HG03520 (cell line): Measurements from ENCODE around the gene TRIM29.

ENCODE experiments used
- ATAC-seq: cut with Tn5 transposase; IDR thresholded peaks from one replicate; pipeline ENCODE4 v1.9.1; 2021; ENCODE audit warnings: mild to moderate bottlenecking, moderate library complexity; ENCODE audit not compliant: unreplicated experiment

TRIM29 gene

DNA sequence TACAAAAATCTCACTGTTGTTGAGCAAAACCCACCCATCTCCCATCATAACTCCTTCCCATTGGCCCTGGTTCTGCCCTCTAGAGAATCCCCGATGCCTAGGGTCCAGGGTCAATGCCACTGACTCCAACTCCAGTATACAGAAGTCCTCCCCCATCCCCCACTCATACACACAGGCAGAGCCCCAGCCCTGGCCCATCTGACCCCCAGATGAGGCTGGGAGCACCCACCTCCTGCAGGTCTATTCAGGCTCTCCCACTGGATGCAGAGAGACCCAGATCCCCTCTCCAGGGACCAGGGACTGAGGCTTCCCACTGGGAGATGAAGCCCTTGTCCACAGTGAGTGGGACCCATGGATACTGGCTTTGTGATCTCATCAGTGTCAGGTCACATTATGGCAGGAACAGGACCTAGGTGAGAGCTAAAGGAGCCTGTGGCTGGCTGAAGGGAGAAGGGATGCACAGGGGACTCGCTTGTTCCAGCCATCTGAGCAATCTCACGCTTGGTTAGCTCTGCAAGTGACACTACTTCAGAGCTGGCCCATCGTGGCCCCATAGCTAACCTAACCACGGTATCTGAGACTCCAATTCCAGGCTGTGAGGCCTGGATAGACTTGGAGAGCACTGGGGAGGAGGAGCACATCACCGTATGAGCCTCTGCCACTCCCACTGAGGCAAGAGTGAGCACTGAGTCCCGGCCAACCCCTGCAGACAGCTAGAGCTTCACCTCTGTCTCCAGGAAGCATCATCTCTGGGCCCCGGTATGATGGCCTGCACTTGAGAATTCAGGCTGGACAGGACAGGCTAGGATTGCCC is 35.7 kb downstream of the TRIM29 start:
- no peak for ATAC-seq

DNA sequence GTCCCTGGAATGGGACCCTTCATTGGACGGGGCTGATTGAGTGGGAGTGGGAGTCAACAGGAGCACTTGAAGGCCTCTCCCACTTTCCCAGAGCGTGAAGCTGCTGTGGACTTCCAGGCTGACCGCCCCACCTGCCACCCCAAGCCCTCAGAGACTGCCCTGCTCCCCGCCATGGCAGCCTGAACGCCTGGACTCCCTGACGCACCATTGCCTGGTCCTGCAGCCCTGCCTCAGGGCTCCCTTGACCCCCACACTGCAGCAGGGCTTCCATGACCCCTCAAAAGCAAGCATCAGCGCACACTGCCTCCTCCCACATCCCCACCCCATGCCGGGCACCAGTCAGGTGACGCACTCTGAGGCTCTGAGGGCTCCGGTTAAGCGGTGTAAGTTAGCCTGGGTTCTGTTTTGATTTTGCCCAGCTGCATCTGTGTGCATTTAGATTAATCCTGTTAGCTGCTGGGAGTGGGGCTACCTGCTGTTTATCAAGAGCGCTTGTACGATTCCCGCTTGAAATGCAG is 39.4 kb downstream of the TRIM29 start:
- no peak for ATAC-seq

DNA sequence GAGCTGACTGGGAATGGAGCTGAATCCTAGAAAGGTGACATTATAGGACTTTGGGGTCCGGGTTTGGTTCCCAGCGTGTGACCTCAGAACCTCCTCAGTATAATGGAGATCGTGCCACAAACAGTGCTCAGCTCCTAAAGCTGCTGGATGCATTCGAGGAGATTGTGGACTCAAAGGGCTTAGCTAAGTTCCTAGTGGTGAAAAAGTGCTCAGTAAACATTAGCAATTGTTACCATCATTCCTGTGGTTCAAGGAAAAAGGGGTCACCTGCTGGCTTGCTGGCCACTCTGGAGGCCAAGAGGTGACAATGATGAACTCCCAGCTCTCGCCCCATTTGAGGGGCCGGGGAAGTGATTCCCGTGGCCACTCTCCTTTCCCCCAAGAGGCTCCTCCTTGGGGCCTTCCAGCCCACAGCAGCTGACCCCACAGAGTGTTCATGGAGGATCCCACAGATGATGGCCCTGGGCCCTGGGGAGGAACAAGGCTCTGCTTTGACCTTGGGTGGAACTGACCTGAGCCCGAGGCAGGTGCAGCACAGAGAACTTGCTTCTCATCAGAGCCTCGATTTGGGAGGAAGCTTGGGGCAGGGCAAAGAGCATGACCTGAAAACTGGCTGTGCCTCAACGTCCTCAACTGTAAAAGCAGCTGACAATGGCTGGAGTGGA is 40.1 kb downstream of the TRIM29 start:
- no peak for ATAC-seq

DNA sequence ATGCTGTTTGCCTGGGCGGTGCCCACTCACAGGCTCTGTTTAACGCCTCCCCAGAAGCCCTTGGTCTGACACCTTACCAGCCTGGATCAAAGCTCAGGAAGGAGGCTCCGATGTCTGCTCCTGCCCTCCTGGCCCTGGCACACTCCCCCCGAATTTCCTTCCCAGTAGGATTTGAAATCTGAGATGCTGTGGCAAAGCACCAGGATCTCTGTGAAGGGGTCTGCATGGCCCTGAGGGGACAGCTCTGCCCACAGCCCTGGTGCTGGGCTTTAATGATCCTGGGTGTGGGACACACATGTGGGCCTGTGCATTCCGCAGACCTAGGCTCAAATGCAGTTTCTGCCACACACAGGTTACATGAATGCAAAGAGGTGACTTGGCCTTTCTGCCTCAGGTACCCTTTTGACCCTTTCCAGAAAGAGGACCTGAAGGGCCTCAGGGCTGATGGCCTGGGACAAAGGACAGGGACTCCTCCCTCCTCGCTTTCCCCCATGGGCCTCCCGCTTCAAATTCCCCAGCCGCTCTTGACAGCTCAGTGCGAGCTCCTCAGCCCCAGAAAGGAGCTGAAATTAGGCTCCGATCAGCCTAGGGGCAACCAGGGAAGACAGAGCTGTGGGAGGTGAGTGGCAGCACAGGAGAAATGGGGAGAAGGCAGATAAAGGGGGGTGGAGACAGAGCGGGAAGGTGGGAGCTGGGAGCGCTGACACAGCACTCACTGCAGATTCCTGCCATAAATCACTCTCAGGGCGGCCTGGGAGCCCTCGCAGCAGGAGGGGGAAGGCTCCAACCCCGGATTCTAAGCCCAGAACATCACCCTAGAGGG is 41.3 kb downstream of the TRIM29 start:
- ATAC-seq = no peak

DNA sequence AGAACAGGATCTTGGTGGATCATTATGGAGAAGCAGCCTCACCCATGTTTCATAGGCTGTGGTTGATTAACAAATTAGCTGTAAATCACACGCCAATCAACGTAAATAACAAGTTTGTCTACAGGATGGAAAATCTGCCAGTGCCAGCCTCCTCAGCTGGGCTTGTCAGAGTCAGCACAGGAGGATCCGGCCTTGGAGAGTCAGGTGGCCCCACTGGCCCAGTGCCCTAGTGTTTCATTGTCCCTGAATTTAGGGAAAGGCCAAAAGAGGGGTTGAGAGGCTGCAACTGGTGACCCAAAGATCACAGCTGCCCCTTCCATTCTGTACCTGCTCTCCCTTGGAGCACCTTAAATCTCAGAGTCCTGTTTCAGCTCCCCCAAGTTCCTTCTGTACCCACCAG is 42.4 kb downstream of the TRIM29 start:
- ATAC-seq = no peak

DNA sequence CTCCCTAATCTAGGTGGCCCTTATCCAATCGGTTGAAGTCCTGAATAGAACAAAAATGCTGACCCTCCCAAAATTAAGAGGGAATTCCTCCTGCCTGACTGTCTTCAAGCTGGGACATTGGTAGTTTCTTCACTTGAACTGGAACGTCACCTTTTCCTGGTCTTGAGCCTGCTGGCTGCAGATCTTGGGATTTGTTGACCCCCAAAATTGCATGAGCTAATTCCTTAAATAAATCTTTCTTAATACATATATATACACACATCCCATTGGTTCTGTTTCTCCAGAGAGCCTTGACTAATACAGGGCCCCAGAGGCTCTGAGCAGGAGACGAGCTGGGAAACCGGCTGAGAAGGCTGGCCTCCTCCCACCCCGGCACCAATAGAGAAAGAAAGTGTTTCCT is 46.2 kb downstream of the TRIM29 start:
- ATAC-seq = no peak

DNA sequence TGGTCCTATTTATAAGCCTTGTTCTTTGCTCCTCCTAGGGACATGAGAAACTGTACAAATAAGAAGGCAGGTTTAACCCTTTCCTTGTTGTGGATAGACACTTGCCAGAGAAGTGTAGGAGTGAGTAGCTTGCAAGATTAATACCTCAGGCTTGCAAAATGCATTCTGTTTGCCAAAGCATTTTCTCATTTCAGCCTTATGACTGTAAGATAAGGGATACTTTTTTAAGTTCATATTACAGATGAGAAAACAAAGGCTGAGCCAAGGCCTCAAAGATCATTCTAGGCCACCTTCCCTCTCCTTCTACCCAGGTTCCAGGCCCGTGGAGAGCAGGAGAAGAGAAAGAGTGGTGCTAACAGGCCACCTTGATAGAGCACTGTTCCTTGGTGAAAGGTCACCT is 46.8 kb downstream of the TRIM29 start:
- ATAC-seq = no peak

DNA sequence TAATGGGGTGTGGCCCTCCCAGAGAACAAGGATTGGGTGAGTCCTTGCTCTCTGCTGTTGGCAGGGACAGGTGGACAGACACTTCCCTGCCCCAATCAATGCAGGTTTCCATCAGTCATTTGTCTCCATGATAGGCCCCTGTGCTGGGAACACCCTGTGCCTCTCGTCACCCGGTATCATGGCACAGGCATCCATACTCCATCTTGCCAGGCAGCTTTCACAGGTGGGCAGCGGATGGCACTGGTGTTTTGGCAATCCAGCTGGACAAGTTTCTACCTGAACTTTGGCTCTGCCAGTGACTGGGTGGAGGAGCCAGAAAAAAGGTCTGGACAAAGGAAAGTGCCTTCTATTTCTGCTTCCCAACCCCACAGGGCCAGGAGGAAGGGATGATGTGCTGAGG is 47.5 kb downstream of the TRIM29 start:
- ATAC-seq = no peak

DNA sequence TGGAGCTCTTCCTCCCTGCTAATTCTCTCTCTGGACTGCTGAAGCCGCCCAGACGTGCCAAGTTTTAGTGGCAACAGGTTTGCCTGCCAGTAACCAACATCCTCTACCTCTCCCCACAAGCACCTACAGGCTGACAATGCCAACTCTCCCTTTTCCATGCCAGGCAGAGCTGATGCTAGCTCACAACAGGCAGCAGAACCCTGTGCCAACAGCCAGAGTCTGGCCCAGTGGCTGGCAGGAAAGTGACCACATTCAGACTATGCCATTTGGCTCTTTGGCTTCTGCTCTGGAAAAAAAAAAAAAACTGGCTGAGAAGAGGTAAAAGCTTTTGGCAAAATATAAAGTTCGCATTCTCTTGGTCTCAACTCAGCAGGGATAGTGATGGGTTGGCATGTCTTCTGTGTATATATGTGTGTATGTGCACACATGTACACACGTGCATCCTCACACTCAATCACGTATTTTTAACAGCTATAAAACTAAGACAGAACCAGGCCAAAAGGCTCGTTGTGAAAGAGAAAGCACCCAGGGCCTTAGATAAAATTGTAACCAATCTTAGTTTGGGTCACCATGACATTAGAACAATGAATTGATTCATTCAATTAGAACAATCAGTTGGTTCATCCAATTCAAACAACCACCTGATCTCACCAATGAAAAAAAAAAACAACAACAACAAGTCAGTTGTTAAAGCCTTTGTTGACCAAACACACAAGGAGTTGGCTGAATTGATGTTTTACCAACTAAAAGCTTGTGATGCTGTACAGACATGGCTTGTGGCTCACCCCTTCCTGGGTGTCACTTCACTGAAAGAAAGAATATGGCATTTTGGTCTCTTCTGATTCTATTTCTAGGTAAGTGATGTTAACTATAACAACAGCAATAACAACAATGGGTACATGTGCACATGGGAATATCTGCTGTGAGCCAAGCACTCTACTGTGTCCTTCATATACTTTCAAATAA is 48.6 kb downstream of the TRIM29 start:
- ATAC-seq = no peak

DNA sequence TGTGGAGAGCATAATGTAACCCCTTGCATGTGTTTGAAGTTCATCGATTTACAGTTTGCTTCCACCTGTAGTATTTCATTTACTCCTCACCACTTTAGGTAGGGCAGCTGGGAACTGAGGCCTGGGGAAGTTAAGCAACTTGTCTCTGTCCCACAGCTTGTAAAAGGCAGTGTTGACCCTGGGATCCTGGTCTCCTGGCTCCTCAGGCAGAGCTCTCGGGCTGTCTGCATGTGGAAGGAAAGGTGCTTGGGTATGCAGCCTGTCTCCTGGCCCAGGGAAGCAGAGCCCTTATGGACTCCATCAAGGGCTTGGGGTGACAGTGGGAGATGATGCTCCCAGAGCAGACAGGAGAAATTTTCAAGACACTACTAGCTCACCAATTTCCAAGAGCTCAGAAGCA is 49.9 kb downstream of the TRIM29 start:
- ATAC-seq = no peak

DNA sequence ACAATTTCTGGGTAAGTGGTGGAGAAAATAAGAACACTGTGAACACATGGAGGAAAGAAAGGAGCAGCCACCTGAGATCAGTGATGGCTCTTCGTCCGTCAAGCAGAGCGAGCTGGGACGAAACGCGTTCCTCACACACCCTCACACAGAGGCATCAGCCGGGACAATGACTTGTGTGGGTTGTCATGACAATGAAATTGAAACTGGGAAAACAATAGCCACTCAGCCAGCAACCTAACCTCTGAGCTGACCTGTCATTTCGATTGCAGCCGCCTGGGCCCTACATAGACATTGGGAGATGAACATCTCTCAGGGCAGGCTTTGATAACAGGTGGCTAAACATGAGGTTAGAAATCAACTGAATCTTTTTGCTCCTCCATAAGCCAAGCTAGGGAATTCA is 51.3 kb downstream of the TRIM29 start:
- no peak for ATAC-seq

DNA sequence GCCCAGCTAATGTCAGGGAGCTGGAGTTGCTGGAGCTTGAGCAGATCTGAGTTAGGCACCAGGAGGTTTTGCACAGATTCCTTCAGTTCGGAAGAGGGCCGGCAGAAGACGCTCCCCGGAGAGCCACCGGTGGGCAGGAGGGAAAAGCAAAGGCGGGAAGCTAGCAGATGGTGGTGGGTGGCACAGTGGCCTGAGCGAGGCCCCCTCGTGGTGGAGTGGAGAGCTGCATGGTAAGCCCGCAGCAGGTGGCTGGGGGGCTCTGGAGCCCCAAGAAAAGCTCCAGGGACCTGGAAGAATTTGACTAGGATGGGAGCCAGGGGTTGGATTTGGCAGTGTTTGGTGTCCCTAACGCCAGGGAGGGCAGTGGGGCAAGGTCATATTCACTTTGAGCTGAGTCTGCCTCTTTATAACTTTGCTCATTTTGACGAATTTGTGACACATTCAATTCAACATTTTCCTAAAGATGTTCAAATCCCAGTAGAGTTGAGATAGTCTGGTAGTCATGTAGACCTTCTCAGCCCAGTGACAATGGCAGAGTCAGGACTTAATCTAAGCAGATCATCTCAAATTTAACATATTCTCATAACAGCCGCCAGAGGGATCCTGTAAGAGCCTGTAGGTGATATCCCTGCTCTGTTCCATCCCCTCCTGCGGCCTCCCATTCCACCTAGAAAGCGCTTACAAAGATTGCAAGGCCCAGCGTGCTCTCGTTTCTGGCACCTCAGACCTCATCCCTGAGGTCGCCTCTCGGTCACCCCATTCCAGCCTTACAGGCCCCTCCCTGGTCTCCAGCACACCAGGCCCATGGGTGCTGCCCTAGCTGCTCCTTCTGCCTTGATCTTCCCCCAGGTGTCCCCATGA is 57.9 kb downstream of the TRIM29 start:
- ATAC-seq = no peak

DNA sequence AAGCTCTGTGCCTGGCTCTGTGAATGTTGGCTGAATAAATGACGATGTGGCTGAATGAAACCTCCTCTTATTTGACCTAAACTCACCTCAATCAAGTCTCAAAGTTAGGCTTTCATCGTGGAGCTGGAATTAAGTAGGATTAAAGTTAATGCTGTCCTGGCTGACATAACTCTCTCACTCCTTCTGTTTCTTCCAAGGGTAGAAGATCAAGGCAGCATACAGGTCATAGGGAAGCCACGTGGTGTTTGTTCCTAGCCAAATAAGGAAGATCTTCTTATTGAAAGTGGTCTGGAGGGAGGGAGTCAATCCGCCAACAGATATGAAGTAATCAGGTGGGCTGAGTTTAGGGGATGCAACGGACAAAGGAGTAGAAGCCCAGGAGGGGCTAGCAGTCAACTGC is 59.5 kb downstream of the TRIM29 start:
- no peak for ATAC-seq

DNA sequence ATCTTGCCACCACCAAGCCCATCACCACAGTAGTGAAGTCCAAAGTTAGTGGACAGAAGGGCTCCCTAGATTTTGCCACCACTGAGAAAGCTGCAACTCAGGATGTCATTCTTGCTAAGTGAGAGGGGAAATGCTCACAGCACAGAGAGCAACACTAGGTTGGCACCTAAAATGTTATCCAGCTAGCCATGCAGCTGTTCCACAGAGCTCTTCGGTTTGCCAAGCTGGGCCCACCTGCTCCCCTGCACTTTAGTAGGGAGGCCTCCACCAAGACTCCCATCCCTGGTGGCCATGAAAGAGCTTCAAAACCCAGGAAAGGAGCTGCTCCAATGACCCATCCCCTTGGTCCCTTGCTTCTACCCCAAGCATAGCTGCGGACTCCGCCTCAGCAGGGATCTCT is 63.8 kb downstream of the TRIM29 start:
- ATAC-seq = no peak

DNA sequence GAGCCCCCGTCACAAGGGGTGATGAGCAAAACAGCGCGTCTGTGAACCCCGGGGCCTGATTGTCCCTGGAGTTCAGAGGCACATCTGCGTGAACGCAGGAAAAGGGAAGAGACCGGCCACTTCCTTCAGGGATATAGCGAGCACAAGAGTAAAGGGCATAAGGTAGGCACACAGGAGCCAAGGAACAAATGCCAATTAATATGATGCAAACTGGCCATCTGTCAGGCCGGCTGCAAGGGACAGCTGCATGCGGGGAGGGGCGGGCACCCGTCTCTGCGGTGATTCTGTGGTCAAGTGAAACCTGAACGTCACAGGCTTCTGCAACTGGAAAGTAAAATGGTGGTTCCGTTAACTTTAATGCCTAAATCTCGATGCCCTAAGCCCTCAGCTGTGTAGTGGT is 64.7 kb downstream of the TRIM29 start:
- ATAC-seq = no peak

DNA sequence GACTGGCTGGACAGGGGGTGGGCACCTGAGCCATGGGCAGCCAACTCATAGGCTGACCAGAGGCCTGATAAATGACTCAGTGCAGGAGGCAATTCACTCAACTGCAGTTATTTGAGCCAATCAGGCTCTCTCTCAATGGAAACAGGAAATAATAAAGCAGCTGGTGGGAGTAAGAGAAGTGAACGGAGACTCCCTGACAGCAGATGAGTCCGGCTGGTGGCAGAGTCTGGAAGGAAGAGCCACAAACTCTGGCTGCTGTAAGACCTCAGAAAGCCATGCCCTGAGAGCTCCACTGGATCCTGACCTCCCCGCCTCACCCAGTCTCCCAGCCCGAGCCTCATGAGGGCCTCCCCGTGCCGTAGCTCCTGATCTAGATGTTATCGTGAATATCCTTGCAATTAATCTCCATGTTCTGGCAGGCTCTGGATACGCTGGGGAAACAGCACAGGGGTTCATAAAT is 69.8 kb downstream of the TRIM29 start:
- no peak for ATAC-seq

DNA sequence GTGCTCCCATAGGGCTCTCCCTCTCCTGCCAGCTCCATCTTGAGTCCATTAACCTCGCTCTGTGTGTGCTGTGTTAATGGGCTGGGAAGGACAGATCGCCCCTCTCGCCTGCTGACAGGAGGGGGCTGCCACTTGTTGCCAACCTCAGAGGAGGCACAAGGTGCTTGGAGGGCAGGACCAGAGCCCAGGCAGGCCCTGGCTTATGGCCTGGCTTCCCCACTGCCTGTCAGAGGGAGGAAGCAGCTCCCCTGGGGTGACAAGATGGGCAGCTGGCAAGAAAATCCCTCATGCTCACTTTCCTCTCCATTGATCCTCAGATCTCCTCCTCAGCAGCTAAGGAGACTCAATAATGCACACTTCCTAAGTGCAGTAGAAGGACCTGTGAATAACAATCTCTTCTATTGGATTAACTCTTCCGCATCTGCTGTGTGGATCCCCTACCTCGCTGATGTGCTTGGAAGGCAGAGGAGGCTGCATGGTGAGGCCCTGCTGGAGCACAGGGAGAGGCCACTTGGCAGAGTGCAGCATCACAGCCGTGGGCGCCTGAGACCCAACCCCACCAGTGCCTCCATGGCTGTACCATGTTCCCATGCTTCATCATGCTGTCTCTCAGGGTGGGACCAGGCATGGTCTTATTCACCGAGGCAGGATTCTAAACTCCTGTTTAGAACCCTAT is 70.3 kb downstream of the TRIM29 start:
- ATAC-seq = no peak

DNA sequence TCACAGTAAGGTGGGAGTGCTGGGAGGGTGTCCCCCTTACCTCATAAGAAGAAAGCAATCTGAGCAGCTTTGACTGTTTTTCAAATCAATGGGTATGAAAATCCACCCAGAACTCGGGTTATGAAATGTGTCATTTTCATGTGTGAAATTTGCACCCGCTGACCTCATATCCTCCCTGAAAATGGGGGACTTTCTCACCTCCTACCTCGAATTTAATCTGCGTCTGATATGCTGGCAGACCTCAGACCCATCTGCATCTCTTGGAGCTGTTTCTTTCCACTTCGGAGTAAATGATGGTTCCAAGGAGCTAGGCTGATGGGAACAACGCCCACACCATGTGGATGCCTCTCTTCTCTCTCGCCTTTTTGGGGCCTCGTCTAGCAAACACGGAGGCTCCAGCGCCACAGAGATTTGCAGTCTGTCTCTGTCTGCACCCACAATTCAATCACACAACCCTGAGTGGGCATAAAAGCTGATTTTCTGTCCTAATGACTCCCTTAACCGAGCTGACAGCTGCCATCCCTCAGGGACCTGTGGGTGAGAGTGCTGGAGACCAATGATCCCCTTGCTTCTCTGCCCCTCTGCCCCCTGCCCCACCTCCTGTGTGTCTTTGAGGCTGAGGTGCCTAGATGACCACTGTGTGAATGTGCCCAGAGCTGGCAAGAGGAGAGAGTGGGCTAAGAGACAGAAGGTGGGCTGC is 71.0 kb downstream of the TRIM29 start:
- ATAC-seq = no peak
